ENCODE measurements around the gene GJA1.
A peak's percentile ranks its signal among the peaks of the same experiment; 100 is the strongest.
"Not testable (repeated sequence)": the region's sequence is repeated elsewhere in the genome, so short reads cannot be mapped to it uniquely, and the experiment has no call there.

Gene GJA1

DNA sequence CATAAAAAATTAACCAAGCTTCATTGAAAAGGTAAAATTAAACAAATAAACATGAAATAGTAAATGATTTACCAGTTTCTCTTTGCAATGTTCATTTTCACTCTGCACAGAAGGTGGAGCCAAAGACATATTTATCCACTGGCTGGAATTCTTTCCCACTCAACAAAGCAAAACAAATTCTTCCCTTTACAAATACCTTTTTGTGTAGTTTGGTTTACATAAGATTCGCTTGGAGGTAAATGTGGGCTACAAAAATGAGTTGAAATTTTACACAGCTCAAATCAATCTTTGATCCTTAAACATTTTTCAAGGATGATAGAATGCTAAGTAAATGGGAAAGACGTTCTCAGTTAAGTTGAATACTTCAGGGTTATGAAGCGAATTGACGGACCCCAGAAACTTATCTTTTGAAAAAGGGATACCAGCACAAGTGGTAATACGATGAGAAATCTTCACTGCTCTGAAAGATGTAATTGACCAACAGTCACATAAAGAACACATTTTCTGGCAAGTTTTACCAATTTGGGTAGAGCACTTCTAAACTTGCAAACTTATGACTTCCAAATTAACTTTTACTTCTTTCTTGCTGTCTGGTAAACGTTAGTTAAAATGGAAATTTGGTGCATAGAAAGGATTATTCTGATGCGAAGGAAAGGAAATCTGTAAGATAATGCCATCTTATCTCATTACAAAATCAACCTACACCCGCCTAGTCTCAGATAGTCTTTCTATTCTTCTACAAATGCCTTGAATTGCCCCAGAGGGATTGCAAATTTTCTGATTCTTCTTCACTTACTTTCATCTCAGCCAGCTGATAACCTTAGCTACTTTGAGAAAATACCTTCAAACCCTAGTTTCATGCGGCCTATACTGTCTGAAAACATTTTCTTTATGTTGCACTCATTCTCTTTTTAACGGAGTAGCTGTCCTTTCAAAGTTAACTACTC, 4.7 kb upstream of the GJA1 start:
- ATAC-seq = no peak
- no peak overlapping the region for H3K27ac Mint-ChIP-seq

DNA sequence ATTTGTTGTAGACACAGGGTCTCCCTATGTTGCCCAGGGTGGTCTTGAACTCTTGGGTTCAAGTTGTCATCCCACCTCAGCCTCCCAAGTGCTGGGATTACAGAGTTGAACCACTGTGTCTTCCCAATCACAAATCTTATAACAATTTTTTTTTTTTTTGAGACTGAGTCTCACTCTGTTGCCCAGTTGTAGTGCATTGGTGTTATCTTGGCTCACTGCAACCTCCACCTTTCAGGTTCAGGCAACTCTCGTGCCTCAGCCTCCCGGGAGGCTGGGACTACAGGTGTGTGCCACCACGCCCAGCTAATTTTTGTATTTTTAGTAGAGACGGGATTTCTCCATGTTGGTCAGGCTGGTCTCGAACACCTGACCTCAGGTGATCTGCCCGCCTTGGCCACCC, 3.7 kb upstream of the GJA1 start:
- not testable (repeated sequence) for ATAC-seq, H3K4me1 Mint-ChIP-seq, H3K4me3 Mint-ChIP-seq, H3K36me3 Mint-ChIP-seq, H3K27ac Mint-ChIP-seq, H3K9me3 Mint-ChIP-seq
- peaks cover 18% of the 10 kb centered on the region for H3K27me3 Mint-ChIP-seq

More for the DNA sequence above, 4.7 kb upstream of the GJA1 start:
- Mint-ChIP-seq H3K9me3 (no peaks in the 10 kb centered on the region), H3K4me1 (no peaks in the 10 kb centered on the region), H3K27me3 (peaks cover 9% of the 10 kb centered on the region), H3K36me3 (no peaks in the 10 kb centered on the region), H3K4me3 (no peak overlapping the region)

DNA sequence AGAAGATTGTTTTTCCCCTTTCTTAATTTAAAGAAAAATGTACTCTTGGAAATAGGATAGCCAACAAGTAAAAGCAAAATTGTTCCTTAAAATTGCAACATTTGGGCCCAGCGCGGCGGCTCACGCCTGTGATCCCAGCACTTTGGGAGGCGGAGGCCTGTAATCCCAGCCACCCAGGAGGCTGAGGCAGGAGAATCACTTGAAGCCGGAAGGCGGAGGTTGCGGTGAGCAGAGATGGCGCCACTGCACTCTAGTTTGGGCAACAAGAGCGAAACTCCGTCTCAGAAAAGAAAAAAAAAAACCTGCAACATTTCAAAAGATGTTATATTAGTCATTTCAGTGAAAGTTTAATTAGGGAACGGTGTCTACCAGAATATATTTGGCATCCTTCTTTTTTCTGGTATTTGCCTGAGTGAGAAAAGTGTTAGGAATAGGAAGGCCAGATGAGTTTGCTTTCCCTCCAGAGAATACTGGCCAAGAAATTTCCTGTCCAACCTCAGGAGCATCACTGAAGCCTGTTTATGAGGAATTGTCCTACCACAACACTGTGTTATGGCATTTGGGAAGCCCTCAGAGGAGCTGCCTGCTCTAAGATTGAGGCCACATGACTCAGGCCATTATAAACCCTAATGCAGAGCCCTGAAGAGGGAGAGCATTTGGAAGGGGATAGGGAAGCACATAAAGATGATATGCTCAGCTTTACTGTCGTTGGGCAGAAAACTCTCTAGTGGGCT, 1.2 kb upstream of the GJA1 start:
- H3K27ac Mint-ChIP-seq = no peak overlapping the region
- no peak overlapping the region for H3K4me3 Mint-ChIP-seq
- H3K4me1 Mint-ChIP-seq = peaks cover 15% of the 10 kb centered on the region
- no peaks in the 10 kb centered on the region for H3K36me3 Mint-ChIP-seq
- ATAC-seq = no peak
- peaks cover 35% of the 10 kb centered on the region for H3K27me3 Mint-ChIP-seq
- no peaks in the 10 kb centered on the region for H3K9me3 Mint-ChIP-seq

DNA sequence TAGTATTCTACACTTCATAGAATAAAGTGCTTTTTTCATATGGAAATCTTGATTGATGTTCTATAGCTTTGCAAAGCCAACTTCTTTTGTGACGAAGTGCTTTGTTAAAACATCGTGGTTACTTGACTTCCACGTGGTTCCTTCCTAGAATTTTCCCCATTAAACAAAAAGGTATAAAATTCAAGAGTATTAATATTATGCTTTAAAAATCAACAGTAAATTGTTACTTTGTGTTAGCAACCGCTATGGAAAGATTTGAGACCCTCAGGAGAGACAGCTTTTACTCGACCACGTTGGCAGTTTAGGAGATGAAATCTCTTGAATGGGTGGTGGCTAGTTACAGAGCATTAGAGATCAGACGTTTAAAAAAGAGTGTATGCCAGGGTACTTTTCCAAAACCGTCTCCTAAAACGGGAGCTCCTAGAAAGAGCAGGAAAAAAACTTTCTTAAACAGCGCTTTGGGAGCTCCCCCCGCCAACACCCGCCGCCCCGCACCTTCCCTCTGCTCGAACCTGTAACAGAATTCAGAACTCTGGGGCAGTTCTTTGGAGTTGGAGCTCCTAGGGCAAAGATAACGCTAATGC, 920 bp downstream of the GJA1 start:
- H3K27ac Mint-ChIP-seq = no peak overlapping the region
- peak overlapping the region; percentile 59 for H3K4me3 Mint-ChIP-seq
- ATAC-seq = no peak
- H3K9me3 Mint-ChIP-seq = no peaks in the 10 kb centered on the region
- no peaks in the 10 kb centered on the region for H3K36me3 Mint-ChIP-seq
- H3K27me3 Mint-ChIP-seq = peaks cover 35% of the 10 kb centered on the region
- peaks cover 15% of the 10 kb centered on the region for H3K4me1 Mint-ChIP-seq

DNA sequence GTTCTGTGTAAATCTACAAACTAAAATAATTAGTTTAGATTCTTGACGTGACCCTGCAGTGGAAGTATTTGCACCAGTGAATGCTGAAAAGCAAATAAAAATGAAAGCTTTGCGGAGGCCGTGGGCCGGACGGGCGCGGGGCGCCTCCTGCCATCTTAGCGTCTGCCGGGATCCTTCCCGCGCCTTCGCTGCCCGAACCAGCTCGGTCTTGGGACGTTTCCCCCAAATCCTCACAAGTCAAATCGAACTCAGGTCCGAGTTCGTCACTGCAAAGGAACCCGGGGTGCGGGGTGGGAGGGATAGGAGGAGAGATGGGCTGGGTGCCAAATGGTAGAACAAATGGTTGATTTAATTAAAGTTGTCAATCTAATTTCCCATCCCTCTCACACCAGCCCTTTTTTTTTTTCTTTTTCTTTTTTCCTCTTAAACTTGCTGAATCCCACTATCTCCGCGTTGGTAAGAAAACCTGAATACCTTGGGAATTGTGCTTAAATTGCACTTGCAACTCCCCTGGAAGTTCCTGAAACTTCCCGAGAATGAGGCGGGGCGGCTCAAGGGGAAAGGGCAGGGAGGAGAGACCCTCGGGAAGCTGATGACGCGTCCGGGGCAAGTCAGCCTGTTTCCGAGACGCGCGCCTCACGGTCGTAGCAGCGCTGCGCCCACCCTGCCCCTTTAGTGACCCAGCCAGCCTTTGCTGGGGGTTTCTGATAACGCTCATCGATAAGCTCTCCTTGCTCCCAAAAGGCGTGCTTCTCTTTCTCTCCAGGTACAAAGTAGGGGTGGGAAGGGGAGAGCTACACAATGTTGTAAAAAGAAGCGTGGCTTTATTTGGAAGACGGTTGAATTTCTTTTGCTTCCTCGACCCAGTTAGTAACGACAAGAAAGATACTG, 1.8 kb downstream of the GJA1 start:
- no peaks in the 10 kb centered on the region for H3K9me3 Mint-ChIP-seq
- peaks cover 35% of the 10 kb centered on the region for H3K27me3 Mint-ChIP-seq
- peak overlapping the region; percentile 59 for H3K4me3 Mint-ChIP-seq
- ATAC-seq = no peak
- H3K4me1 Mint-ChIP-seq = peaks cover 15% of the 10 kb centered on the region
- H3K36me3 Mint-ChIP-seq = no peaks in the 10 kb centered on the region
- no peak overlapping the region for H3K27ac Mint-ChIP-seq

DNA sequence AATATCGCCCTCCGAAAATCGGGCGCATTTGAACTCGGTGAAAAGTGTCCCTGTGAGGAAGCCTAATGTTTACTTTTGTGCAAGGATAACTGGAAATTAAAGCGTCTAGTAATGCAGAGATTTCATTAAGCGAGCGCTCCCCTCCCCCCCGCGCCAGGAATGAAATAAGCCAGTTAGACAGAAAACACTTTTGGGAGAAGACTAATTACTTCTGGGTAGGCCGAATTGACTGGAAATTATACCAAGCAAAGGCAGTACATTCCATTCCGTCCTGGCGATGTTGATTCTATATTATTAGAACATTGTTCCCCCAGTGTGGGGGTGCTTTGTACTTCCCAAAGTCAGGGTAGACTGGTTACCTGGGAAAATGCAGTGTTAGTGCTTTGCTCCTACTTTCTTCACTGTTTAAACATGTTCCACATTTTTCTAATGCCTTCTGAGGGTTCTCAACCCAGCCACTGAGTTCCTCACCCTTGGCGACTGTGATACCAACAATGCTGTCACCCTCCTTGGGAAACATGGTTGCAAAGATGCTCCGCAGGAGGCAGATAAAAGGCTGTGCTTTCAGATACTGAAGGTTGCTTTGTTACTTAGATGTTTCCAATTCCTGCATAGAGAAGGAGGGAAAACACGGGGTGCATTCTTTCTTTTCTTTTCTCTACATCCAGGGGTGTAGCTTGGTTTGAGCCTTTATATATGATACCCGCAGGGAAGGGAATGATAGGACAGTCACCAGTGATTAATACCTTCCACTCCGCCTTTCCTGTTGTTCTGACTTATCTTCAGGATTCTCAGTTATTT, 2.6 kb downstream of the GJA1 start:
- no peaks in the 10 kb centered on the region for H3K36me3 Mint-ChIP-seq
- H3K27me3 Mint-ChIP-seq = peaks cover 35% of the 10 kb centered on the region
- no peak for ATAC-seq
- no peak overlapping the region for H3K27ac Mint-ChIP-seq
- H3K9me3 Mint-ChIP-seq = no peaks in the 10 kb centered on the region
- peak overlapping the region; percentile 59 for H3K4me3 Mint-ChIP-seq
- peaks cover 15% of the 10 kb centered on the region for H3K4me1 Mint-ChIP-seq

DNA sequence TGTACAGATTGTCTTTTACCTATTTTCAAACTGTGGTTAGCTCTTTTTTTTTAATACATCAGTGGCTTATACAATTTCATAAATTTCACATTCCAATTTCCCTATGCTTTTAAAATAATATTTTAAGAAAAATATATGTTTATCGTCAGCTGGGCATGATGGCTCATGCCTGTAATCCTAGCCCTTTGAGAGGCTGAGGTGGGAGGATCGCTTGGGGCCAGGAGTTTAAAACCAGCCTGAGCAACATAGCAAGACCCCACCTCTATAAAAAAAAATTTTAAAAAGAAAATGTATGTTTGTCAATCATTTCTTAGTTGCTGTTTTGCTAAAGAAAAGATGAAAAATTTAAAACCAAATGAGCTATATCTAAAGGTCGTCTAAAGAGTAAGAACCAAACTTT, 3.4 kb downstream of the GJA1 start:
- no peak for ATAC-seq
- Mint-ChIP-seq H3K9me3 (no peaks in the 10 kb centered on the region), H3K4me3 (no peak overlapping the region), H3K27ac (no peak overlapping the region), H3K4me1 (peaks cover 15% of the 10 kb centered on the region), H3K36me3 (no peaks in the 10 kb centered on the region), H3K27me3 (peaks cover 35% of the 10 kb centered on the region)

DNA sequence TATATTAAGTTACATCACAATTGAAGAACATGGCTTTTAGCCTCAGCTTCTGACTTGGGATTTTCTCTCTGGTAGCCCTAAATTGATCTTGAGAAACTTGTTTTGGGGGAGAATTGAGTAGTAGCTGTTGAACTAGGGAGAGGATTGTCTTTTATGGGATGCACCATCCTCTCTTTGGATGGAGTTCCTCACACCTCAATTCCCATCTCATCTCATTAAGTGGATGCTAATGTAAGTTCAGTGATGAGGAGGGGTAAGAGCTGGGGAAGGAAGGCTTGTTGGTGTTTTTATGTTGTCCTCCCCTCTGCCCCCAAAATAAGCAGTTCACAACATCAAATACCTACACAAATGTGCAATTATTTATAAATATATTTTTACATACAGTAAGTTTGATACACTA, 4.0 kb downstream of the GJA1 start:
- no peaks in the 10 kb centered on the region for H3K36me3 Mint-ChIP-seq
- ATAC-seq = no peak
- no peak overlapping the region for H3K4me3 Mint-ChIP-seq
- peaks cover 15% of the 10 kb centered on the region for H3K4me1 Mint-ChIP-seq
- no peak overlapping the region for H3K27ac Mint-ChIP-seq
- no peaks in the 10 kb centered on the region for H3K9me3 Mint-ChIP-seq
- peaks cover 35% of the 10 kb centered on the region for H3K27me3 Mint-ChIP-seq

DNA sequence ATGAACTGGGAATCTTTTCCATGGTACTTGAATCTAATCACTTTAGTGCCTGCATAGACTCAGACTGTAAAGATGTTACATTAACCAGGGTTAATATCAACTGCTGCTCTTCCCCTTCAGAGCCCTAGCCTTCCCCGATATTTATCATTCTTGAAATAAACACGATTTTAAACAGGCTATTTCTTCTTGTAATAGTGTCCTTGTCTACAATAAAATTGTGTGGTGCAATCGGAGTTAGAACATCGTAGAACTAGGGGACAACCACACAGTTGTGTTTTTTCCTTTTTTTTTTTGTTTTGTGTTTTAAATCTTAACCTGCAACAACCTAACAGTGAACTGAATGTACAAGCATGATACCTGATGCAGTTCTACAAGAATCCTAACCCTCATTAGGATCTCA, 4.5 kb downstream of the GJA1 start:
- no peak overlapping the region for H3K4me3 Mint-ChIP-seq
- peaks cover 34% of the 10 kb centered on the region for H3K27me3 Mint-ChIP-seq
- H3K27ac Mint-ChIP-seq = no peak overlapping the region
- no peaks in the 10 kb centered on the region for H3K9me3 Mint-ChIP-seq
- ATAC-seq = no peak
- H3K4me1 Mint-ChIP-seq = peaks cover 15% of the 10 kb centered on the region
- H3K36me3 Mint-ChIP-seq = no peaks in the 10 kb centered on the region

DNA sequence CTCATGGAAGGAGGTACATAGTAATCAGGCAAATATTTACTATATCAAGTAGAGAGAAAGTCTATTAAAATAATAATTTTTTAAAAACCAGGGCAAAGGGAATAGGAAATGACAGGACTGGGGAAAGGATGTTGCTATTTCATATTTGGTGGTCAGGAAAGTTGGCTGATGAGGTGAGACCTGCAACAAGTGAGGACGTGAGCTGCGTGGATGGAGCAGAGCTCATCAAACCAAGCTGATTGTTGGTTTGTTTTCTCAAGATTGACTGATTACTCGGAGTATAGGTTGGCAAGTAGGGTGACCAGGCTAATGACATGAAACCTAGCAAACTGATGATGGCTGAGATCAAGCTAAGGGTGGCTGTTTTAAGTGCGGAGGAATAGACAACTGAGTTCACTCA, 6.0 kb downstream of the GJA1 start:
- H3K4me3 Mint-ChIP-seq = no peak overlapping the region
- H3K27me3 Mint-ChIP-seq = peaks cover 21% of the 10 kb centered on the region
- H3K27ac Mint-ChIP-seq = no peak overlapping the region
- no peaks in the 10 kb centered on the region for H3K9me3 Mint-ChIP-seq
- peaks cover 15% of the 10 kb centered on the region for H3K4me1 Mint-ChIP-seq
- H3K36me3 Mint-ChIP-seq = no peaks in the 10 kb centered on the region
- no peak for ATAC-seq

DNA sequence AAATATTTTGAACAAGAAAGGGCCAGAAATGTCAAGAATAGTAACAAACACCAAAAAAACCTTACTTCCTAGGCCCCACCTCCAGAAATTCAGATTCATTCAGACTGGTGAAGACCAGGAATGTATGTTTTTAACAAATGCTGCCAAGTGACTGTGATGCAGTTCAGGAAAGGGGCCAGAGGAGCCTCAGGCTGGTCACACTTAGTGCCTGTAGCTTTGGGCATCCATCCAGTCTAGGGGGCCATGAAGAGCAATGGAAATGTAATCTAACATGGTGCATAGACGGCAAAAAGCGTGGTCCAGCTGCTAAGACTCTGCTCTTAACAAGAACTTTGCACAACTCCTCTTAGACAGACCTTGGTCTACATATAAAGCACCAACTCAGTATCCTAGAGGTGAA, 7.1 kb downstream of the GJA1 start:
- ATAC-seq = no peak
- Mint-ChIP-seq H3K4me1 (peaks cover 9% of the 10 kb centered on the region), H3K27me3 (peaks cover 10% of the 10 kb centered on the region), H3K27ac (no peak overlapping the region), H3K36me3 (no peaks in the 10 kb centered on the region), H3K4me3 (no peak overlapping the region), H3K9me3 (no peaks in the 10 kb centered on the region)

DNA sequence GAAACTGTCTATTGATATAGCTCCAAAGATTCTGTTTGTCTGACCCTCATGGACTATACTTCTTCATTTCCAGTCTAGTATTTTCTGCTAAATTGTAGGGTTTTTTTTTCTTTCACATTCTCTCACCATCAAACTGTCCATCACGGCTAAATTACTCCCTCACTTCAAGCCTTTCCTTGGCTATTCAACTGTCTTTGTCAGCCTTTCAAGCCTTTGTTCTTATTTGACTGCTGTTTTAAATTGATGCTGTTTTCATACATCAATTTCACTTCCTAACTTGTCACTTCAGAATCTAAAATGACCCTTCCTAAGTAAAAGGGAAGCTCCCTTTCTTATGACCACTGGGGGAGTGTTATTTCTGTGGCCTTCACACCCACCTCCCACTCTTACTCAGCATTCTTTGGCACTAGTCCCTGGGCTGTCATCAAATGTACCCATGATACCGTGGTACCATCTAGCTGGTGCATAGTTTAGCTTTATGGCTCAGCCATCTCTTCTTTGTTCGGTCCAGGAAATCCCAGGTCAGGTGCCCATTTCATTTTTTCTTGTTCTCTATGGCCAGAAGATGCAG, 8.6 kb downstream of the GJA1 start:
- no peaks in the 10 kb centered on the region for H3K4me1 Mint-ChIP-seq
- ATAC-seq = no peak

DNA sequence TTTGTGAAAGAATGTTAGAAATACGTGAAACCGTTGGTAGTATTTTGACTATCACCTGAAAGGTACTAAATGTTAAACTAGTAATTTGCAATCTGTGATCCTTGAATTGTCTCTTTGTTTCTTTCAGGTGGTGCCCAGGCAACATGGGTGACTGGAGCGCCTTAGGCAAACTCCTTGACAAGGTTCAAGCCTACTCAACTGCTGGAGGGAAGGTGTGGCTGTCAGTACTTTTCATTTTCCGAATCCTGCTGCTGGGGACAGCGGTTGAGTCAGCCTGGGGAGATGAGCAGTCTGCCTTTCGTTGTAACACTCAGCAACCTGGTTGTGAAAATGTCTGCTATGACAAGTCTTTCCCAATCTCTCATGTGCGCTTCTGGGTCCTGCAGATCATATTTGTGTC, 11.3 kb downstream of the GJA1 start:
- not testable (repeated sequence) for H3K27me3 Mint-ChIP-seq, H3K4me3 Mint-ChIP-seq, ATAC-seq, H3K4me1 Mint-ChIP-seq, H3K36me3 Mint-ChIP-seq, H3K9me3 Mint-ChIP-seq, H3K27ac Mint-ChIP-seq

More for the DNA sequence above, 8.6 kb downstream of the GJA1 start:
- Mint-ChIP-seq H3K27me3 (no peaks in the 10 kb centered on the region), H3K9me3 (no peaks in the 10 kb centered on the region), H3K36me3 (no peaks in the 10 kb centered on the region), H3K4me3 (no peak overlapping the region), H3K27ac (no peak overlapping the region)

DNA sequence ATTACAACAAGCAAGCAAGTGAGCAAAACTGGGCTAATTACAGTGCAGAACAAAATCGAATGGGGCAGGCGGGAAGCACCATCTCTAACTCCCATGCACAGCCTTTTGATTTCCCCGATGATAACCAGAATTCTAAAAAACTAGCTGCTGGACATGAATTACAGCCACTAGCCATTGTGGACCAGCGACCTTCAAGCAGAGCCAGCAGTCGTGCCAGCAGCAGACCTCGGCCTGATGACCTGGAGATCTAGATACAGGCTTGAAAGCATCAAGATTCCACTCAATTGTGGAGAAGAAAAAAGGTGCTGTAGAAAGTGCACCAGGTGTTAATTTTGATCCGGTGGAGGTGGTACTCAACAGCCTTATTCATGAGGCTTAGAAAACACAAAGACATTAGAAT, 12.3 kb downstream of the GJA1 start:
- not testable (repeated sequence) for H3K27ac Mint-ChIP-seq, H3K4me1 Mint-ChIP-seq

More for the DNA sequence above, 12.3 kb downstream of the GJA1 start:
- not testable (repeated sequence) for H3K9me3 Mint-ChIP-seq, ATAC-seq, H3K36me3 Mint-ChIP-seq, H3K27me3 Mint-ChIP-seq, H3K4me3 Mint-ChIP-seq

Measured in stimulated activated memory B cell treated with anti-CD40 and anti-IgM and Interleukin-4, amounts not matched to agents 10 μg/mL and 1 μg/mL and 100 μg/mL, for 72 hours (primary cell).